Activated CD8-positive, alpha-beta T cell treated with anti-CD3 and anti-CD28 coated beads for 36 hours (primary cell): Measurements from ENCODE around the gene ATOX1. TPM values are rescaled to one million over a fixed set of nuclear protein-coding genes. Genes with fewer than 3 reads are reported as not detected.

Experiments used
- ATAC-seq: fragments of 200-7000 bp; cut with Tn5 transposase; one replicate; pipeline ENCODE4 v1.10.0; 2021; ENCODE audit warnings: mild to moderate bottlenecking, moderate library complexity
- CTCF ChIA-PET: fragments of 350-600 bp; sonication (Branson Sonifier 250); formaldehyde crosslinking; loops from one replicate; lab custom pipeline; 2021; ENCODE audit warnings: antibody characterized with exemption; lab: Charles Lee
- POLR2A ChIA-PET: fragments of 350-600 bp; sonication (Branson Sonifier 250); formaldehyde crosslinking; loops from one replicate; lab custom pipeline; 2021; ENCODE audit warnings: antibody characterized with exemption; lab: Charles Lee
- DNase-seq: peaks from one replicate; pipeline ENCODE4 v3.0.0-alpha.2; 2020
- H3K27ac Mint-ChIP-seq: one replicate; pipeline ENCODE4 v1.8.0; 2021; ENCODE audit warnings: mild to moderate bottlenecking, mixed read lengths
- H3K27me3 Mint-ChIP-seq: one replicate; pipeline ENCODE4 v1.8.0; 2021; ENCODE audit warnings: mixed read lengths
- H3K36me3 Mint-ChIP-seq: one replicate; pipeline ENCODE4 v1.8.0; 2021; ENCODE audit warnings: low read depth, mixed read lengths
- H3K4me1 Mint-ChIP-seq: one replicate; pipeline ENCODE4 v1.8.0; 2021; ENCODE audit warnings: low read depth, mixed read lengths
- H3K4me3 Mint-ChIP-seq: one replicate; pipeline ENCODE4 v1.8.0; 2021; ENCODE audit warnings: mild to moderate bottlenecking, moderate library complexity, mixed read lengths
- H3K9me3 Mint-ChIP-seq: one replicate; pipeline ENCODE4 v1.8.0; 2021; ENCODE audit warnings: mixed read lengths
- intact Hi-C: fragments of 100-400 bp; cut with micrococcal nuclease; formaldehyde crosslinking; loops from one replicate; pipeline ENCODE4 v1.10.0; 2022
- total RNA-seq, 2 experiments: library from RNA; stranded (reverse); gene quantifications; one replicate each; pipeline ENCODE4 v1.2.3, GENCODE V29; 2021
- TF ChIP-seq, protein P1 (sequence below): fragments of 200-600 bp; IDR thresholded peaks from one replicate; pipeline ENCODE4 v1.8.0; 2022; ENCODE audit warnings: antibody characterized with exemption, mild to moderate bottlenecking

The ATOX1 gene, protein sequence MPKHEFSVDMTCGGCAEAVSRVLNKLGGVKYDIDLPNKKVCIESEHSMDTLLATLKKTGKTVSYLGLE
- 10 to 100 TPM; 69.6 to 73.3 TPM for total RNA-seq

DNA sequence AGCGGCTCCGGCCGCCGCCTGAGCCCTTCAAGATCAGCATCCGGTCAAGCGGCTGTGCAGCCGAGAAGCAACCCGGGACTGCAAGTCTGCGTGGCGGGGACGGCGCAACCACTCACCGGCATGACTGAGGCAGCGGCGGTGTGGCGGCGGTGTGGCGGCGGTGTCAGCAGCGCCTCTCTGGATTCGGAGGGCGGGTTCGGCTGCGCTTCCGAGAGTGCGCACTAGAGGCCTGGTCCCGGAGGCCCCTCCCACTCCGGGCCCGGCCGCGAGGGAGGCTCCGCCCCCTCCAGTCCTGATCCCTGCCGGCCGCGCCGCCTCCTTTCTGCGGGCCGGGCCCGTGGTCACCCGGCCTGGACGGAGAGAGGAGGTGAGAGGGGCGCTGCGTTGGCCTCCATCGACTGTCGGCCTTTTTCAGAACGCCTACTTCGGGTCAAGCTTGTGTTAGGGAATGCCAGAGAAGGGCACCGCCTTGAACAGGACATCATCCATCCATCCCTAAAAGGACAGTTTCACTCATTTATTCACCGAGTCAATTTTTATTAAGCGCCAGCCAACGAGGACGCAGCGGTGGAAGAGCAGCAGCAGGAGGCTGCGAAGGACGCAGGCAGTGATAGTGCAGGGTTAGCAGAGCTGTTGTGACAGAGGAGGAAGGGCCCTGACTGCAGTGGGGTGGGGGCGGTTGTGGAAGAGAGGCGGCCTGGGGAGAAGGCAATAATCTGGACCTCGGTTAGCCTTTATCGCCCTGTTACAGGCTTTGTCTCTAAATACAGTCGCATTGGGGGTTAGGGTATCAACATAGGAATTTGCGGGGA is at the start of gene ATOX1:
Gene ATOX1 (minus strand): TSS at position 202 of the 812 bp plus-strand sequence. CDS start 80 bp downstream, at position 122.
- DNase-seq, result peak; percentile 90
- POLR2A ChIA-PET, result interaction anchor here (0.8 to 7.5 kb wide), 5 partner anchors 8 to 54 kb away, joined by 3 to 82 read pairs (median 5); partner anchors contain the start of gene G3BP1
- TF ChIP-seq, protein P1, sequence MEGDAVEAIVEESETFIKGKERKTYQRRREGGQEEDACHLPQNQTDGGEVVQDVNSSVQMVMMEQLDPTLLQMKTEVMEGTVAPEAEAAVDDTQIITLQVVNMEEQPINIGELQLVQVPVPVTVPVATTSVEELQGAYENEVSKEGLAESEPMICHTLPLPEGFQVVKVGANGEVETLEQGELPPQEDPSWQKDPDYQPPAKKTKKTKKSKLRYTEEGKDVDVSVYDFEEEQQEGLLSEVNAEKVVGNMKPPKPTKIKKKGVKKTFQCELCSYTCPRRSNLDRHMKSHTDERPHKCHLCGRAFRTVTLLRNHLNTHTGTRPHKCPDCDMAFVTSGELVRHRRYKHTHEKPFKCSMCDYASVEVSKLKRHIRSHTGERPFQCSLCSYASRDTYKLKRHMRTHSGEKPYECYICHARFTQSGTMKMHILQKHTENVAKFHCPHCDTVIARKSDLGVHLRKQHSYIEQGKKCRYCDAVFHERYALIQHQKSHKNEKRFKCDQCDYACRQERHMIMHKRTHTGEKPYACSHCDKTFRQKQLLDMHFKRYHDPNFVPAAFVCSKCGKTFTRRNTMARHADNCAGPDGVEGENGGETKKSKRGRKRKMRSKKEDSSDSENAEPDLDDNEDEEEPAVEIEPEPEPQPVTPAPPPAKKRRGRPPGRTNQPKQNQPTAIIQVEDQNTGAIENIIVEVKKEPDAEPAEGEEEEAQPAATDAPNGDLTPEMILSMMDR, result peak; percentile 24
- CTCF ChIA-PET, result interaction anchor here (1.2 to 8.5 kb wide), 5 partner anchors 12 to 100 kb away, joined by 3 to 53 read pairs (median 6); partner anchors contain the start of gene G3BP1
- Mint-ChIP-seq H3K4me3 (peak within 1 kb of the TSS; percentile 79), H3K4me1 (peaks cover 41% of the 10 kb centered on the region), H3K27ac (peak within 1 kb of the TSS; percentile 91), H3K9me3 (no peaks in the 10 kb centered on the region), H3K27me3 (no peaks in the 10 kb centered on the region), H3K36me3 (peaks cover 12% of the 10 kb centered on the region)
- intact Hi-C loops, result no loop called here
- peak; percentile 99 for ATAC-seq

DNA sequence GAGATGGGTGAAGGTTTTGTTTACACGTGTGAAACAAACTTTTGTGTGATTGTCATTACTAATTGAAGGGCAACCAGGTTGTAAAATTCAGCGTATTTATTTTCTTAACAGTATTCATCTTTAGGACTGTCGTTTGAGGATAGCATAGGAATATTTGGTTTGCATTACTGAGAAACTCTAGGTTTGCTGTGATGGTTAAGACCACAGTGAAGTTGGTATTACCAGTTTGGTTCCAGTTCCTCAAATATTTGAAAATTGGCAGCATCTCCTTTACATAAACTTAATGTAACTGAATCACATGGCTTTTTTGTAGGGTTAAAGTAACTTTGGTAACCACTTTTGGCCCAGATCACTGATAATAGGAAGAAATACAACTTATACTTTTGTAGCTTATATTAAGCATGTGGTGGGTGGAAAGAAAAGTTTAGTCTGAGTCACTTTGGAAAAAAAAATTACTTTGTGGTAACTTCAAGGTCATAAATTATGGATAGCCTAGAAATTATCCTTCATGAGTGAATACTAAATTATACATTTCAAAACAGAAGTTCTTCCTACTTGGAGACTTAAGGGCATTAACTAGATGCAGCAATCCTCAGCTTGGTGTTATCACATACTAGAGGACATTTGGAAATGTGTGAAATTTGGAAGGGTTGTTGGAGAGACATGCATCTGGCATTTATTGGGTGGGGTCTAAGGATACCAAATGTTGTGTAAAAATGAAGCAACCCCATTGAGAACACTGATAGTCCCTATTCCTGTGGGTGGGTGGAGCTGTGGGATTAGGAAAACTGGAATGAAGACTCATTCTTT is 47.2 kb upstream of the ATOX1 start:
- H3K27me3 Mint-ChIP-seq, result no peaks in the 10 kb centered on the region
- POLR2A ChIA-PET, result interaction anchor here (1.0 kb wide), 1 partner anchor 10 kb away, joined by 5 read pairs; no protein-coding TSS in a partner anchor
- CTCF ChIA-PET, result interaction anchor here (1.0 to 1.6 kb wide), 3 partner anchors 12 to 338 kb away, joined by 3 to 7 read pairs (median 5); no protein-coding TSS in a partner anchor
- peak overlapping the region; percentile 69 for H3K27ac Mint-ChIP-seq
- peaks cover 48% of the 10 kb centered on the region for H3K4me1 Mint-ChIP-seq
- no peak overlapping the region for H3K4me3 Mint-ChIP-seq
- no peak for DNase-seq
- TF ChIP-seq, protein P1, result no peak
- H3K9me3 Mint-ChIP-seq, result no peaks in the 10 kb centered on the region
- intact Hi-C loops, result no loop called here
- ATAC-seq, result no peak
- H3K36me3 Mint-ChIP-seq, result peaks cover 74% of the 10 kb centered on the region

DNA sequence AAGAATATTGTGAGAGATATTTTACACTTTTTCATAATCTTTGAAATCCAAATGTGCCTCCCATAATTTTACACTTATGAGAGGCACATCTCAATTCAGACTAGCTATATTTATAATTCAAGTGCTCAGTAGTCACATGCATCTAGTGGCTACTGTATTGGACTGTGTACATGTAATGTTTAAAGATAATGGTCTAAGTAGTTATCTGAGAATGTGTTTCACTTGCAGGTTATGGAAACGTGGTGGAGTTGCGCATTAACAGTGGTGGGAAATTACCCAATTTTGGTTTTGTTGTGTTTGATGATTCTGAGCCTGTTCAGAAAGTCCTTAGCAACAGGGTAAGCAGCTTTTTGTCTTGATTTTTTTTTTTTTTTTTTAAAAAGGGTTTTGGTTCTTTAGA is 42.1 kb upstream of the ATOX1 start:
- H3K9me3 Mint-ChIP-seq, result no peaks in the 10 kb centered on the region
- DNase-seq (no peak), ATAC-seq (no peak)
- POLR2A ChIA-PET, result interaction anchor here (1.2 kb wide), 1 partner anchor 27 kb away, joined by 4 read pairs; no protein-coding TSS in a partner anchor
- H3K27ac Mint-ChIP-seq, result no peak overlapping the region
- peaks cover 46% of the 10 kb centered on the region for H3K4me1 Mint-ChIP-seq
- H3K36me3 Mint-ChIP-seq, result peaks cover 62% of the 10 kb centered on the region
- H3K4me3 Mint-ChIP-seq, result no peak overlapping the region
- H3K27me3 Mint-ChIP-seq, result no peaks in the 10 kb centered on the region
- intact Hi-C loops, result no loop called here
- CTCF ChIA-PET, result interaction anchor here (1.2 kb wide), 2 partner anchors 16 to 25 kb away, joined by 4 read pairs; no protein-coding TSS in a partner anchor
- TF ChIP-seq, protein P1, result no peak

DNA sequence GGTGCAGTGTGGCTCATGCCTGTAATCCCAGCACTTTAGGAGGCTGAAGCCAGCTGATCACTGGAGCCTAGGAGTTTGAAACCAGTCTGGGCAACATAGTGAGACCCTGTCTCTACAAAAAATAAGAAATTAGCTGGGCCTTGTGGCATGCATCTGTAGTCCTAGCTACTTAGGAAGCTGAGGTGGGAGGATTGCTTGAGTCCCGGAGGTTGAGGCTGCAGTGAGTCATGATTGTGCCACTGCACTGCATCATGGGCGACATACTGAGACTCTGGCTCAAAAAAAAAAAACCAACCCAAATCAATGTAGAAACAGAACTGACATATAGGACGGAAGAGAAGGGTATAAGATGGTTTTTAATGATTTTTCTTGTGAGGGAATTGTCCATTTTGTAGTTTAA is 41.0 kb upstream of the ATOX1 start:
- DNase-seq (peak; percentile 40), ATAC-seq (peak; percentile 65)
- H3K4me3 Mint-ChIP-seq, result no peak overlapping the region
- H3K27ac Mint-ChIP-seq, result peak overlapping the region; percentile 39
- no peaks in the 10 kb centered on the region for H3K9me3 Mint-ChIP-seq
- H3K36me3 Mint-ChIP-seq, result peaks cover 63% of the 10 kb centered on the region
- POLR2A ChIA-PET, result interaction anchor here (1.1 to 2.5 kb wide), 3 partner anchors 10 to 27 kb away, joined by 3 to 8 read pairs (median 7); partner anchors contain the start of gene G3BP1
- TF ChIP-seq, protein P1, result no peak
- intact Hi-C loops, result no loop called here
- H3K27me3 Mint-ChIP-seq, result no peaks in the 10 kb centered on the region
- H3K4me1 Mint-ChIP-seq, result peaks cover 42% of the 10 kb centered on the region
- CTCF ChIA-PET, result interaction anchor here (0.6 to 2.7 kb wide), 7 partner anchors 11 to 343 kb away, joined by 3 to 8 read pairs (median 4); no protein-coding TSS in a partner anchor
